NCI-H2029 (cell line): Measurements from ENCODE around the gene LRIT2.
A peak's percentile ranks its signal among the peaks of the same experiment; 100 is the strongest.

Source experiments
- DNase-seq: peaks from one replicate; lab custom pipeline; 2025; lab: John Stamatoyannopoulos, UW

LRIT2 gene, protein sequence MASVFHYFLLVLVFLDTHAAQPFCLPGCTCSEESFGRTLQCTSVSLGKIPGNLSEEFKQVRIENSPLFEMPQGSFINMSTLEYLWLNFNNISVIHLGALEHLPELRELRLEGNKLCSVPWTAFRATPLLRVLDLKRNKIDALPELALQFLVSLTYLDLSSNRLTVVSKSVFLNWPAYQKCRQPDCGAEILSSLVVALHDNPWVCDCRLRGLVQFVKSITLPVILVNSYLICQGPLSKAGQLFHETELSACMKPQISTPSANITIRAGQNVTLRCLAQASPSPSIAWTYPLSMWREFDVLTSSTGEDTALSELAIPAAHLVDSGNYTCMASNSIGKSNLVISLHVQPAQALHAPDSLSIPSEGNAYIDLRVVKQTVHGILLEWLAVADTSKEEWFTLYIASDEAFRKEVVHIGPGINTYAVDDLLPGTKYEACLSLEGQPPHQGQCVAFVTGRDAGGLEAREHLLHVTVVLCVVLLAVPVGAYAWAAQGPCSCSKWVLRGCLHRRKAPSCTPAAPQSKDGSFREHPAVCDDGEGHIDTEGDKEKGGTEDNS

DNA sequence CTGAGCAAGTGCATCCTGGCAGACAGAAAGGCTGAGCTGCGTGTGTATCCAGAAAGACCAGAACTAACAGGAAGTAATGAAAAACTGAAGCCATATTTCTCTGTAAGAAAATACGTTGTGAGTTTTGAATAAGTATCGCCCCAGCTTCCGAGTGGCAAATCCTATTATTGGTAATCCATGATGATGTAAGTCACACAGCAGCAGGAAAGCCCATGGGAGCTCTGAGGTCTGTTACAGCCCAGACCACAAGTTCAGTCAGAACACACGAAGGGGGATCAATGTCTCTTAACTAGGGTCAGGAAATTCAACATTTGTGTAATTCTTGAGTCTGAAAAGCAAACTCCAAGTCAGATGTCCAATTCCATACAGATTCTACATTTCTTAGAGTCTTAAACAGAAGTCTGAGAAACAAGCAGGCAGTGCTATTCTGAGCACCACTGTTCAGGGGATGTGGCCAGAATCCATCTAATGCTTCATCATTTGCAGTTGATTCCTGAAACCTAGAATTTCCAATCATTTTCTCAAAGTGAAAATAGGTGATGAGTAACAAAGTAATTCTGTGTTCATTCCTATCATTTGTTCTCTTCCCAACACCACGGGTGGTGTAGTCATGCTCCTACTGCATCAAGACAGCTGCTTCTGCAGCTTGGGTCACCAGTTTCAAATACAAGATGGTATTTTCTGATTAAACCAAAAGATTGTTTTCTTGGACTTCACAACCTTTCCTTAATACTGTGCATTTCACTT, at the start of gene LRIT2:
TSS of gene LRIT2 (minus strand) at position 118 of the 747 bp plus-strand sequence. CDS start at position 94, 24 bp downstream.
- no peak for DNase-seq

DNA sequence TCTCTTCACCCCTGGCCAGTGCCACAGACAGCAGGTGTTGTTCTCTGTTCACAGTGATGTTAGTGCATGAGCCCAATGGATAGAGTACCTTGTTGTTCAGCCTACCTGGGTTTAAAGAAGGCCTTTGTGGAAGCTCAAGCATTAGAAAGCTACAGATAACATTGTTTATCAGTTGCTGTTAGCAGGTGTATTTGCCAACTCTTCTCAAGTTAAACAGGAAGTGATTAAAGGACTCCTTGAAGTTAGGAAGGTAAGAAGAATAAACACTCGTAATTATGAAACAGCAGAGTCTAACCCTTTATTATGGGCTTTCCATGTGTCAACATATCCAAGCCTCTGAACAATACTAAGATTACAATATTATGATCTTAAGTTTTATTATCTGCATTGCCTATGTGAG, 45.4 kb upstream of the LRIT2 start:
- peak; percentile 84 for DNase-seq

DNA sequence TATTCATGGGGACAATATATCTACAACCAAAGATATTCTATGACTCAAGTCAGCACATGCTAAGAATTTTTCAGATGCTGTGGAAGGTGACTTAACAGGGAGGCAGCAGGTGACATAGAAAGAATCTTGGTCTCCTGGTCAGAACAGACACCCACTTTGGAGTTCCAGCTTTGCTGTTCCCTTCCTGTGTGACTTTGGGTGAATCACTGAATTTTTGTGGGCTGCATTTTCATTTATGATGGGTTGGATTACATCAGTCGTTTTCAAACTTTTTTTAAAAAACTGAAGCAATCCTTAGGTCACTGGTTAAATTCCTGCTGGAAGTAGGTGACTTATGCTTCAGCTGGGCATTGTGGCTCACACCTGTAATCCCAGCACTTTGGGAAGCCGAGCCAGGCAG, 44.4 kb upstream of the LRIT2 start:
- no peak for DNase-seq

DNA sequence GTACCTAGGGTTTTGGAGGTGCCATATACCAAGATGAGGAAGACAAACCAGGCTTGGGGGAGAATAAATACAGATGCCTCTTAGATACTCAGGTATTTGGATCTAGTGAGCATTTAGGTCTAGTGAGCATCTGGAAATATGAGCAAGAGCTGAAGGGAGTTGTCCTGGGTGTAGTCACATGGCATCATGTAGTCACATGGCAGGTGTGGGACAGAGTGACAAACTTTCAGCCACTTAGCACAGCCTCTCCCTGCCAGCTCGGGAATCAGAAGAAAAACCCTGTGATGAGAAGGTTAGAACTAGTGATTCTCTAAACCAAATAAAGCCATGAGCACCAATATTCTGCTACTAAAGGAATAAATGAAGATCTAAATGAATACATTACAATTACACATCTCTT, 43.8 kb upstream of the LRIT2 start:
- DNase-seq, result no peak

DNA sequence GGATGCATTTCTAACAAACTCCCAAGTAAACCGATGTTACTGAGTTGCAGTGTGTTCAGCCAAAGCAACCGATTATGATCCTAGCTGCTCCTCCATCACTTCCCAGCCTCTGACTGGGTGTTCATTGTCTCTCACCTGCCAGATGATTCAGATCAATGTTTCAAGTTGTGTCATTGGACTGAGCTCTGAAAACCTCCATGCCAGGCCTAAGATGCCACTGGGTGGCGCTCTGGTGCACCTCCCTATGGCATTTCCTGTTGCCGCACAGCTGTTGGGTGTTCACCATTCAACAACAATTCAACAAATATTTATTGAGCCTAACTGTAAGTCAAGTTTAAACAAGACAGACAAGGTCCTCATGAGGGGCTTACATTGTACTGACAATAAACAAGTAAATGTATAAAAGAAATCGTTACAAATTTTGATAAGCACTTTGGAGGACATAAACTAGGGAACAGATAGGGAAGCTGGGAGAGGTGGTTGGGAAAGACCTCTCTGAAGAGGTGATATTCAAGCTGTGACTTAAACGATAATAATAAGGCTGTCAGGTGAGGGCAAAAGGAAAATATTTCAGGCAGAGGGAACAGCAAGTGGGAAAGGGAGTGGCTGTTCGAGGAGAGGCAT, 42.3 kb upstream of the LRIT2 start:
- peak; percentile 47 for DNase-seq

DNA sequence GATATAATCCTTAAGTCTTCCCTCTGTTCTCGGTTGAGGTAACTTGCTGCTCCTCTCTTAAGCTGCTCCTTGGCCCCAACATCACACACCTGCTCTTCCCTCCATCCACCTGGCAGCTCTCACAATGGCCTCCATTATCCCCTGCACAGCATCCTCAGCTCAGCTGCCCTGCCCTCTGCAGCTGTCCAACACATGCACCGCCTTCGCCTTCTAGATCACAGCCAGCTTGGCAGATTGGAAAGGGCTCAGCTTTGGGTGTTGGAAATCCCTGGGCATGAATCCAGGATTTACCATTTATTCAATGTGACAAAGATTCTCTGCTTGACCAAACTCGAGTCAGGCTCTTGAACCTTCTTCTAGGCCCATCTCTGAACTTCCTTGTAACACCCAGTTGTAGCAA, 40.1 kb upstream of the LRIT2 start:
- DNase-seq, result peak; percentile 9

DNA sequence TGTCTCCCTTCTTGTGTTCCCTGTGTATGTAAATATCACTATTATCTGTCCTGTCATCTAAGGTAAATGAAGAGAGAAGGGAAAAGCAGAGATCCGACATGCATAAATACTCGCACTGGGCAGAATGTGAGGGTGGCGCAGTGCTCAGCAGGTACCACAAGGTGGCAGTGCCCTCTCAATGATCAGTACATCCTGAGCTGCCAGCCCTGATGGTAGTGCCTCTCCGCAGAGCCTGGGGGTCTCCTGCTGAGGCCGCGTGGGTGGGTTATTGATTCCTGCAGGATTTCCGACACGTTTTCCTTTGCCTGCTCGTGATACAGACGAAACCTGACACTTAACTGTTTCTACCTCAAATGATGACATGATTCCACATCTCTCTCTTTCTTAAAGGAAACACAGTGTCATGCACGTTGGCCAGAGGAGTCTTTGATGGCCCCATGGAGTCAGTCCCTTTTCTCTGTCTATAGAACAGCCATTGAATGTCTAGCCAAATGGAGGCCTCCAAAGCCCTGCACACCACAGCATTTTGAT, 39.3 kb upstream of the LRIT2 start:
- no peak for DNase-seq

DNA sequence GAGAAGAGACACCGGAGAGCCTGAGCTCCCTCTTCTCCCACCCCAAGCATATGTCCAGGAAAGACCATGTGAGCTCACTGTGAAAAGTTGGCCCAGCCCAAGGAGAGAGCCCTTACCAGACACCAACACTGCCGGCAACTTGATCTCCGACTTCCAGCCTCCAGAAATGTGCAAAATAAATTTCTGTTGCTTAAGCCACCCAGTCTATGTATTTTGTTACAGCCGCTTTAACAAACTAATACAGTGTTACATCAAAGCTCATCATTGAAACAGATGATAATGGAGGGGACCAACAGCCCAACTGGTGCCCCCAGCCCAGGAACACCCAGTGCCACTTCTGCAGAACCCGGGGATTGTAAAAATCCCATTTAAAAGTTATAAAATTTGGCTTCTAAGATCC, 38.4 kb upstream of the LRIT2 start:
- no peak for DNase-seq

DNA sequence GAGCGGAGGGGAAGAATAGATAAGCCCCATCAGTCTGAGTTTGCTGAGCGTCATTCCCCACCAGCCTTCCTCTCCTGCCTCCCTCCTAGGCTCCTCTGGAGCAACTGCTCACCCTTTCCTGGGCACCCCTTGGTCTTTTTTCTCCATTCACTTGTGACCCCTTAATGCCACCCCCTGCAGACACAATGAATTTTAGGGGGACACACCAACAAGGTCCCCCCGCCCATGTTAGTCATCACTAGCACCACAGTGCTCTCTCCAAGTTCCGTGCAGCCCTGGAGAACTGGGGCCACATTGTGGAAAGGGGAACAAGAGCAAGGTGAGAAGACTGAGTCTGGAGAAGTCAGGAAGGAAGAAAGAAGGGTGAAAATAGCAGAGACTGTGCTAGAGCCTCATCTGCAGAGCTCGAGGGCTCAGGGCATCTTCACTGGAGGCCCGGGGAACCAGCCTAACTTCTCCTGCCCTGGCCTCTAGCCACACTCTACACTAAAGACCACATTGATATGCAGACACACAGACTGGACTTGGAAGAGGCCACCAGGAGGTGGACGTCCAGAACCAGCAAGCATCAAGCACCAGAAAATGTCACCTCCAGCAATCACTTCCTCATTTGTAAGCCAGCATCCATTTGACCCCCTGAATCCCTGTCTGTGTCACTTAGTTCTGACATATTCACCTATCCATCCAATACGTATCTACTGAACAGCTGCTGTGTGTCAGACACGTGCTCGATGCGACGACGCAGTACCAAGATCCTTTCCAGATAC, 37.0 kb upstream of the LRIT2 start:
- no peak for DNase-seq

DNA sequence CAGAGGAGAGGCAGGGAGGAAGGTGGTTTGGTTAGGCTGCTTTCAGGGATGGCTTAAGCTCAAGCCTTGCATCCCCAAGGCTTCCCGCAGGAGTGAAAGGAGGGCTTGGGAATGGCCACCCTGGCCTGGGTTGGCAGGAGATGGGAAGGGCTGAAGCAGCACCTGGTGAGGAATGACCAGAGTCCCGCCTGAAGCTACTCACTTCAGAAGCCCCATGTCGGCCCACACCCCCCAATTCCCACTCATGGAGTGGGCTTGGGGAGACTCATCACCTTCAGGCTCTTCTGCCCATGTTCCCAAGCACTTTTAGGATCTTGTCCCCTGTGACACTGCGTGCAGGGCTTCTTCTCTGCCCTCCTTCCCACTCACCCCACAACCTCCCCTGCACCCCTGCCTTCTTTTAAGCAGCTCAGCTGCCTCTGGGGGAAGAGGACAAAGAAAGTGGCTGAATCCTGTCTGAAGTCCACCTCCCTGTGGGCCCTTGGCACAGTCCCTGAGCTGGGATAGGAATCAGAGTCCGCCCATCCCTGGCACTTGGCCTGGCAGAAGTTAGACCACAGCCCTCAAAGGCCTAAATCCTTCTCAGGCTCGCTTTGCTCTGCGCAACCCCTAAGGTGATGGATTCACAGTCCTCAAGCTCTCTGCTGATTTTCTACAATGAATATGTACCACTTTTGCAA, 36.0 kb upstream of the LRIT2 start:
- DNase-seq, result no peak

DNA sequence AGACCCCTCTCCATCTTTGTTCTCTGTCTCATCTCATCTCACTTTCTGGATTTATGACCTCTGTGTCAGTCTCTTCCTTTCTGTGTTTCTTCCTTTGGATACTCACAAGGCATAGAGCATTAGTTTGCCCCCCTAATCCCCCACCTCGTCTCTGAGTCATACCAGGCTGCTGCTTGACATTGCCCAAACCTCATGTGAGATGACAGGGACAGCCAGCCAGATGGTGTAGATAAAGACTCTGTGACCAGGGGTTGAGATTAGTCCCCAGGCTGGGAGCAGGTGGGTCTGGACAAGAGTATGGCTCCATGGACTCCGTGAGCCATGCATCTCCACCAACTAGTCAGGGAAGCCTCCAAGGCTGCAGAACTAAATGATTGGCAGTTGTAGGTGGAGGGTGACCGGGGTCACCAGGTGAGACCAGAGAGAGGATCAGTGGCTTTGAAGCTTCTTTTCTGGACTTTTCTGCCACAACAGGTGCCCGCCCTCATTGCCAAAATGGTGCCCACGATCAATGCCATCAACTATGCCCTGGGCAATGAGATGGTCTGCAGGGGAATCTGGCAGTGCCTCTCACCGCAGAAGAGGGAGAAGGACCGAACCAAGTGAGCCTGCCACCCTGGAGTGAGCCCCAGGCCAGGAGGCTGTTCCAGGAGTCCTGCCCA, 32.8 kb upstream of the LRIT2 start:
- DNase-seq, result no peak

DNA sequence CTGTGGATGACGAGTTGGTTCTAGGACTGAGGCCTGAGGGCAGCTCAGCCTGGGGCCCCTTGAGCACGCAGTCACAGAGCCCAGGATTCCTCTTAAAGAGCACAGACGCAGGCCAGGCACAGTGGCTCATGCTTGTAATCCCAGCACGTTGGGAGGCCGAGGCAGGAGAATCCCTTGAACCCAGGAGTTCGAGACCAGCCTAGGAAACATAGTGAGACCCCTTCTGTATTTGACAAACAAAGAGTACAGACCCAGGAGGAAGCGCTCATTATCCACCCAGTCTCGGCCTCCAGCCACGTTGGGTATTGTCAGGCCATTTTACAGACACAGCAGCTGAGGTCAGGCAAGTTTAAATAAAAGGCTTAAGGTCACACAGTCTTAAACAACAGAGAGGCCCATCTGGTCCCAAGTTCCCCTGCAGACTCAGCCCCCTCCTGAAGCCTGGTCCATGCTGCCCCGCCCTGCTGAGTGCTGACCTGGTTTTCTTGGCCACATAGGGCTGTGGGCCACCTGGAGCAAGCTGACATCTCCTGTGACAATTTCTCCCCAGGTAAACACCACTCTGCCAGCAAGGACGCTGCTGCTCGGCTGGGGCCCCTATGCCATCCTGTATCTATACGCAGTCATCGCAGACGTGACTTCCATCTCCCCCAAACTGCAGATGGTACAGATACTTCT, 32.1 kb upstream of the LRIT2 start:
- no peak for DNase-seq

DNA sequence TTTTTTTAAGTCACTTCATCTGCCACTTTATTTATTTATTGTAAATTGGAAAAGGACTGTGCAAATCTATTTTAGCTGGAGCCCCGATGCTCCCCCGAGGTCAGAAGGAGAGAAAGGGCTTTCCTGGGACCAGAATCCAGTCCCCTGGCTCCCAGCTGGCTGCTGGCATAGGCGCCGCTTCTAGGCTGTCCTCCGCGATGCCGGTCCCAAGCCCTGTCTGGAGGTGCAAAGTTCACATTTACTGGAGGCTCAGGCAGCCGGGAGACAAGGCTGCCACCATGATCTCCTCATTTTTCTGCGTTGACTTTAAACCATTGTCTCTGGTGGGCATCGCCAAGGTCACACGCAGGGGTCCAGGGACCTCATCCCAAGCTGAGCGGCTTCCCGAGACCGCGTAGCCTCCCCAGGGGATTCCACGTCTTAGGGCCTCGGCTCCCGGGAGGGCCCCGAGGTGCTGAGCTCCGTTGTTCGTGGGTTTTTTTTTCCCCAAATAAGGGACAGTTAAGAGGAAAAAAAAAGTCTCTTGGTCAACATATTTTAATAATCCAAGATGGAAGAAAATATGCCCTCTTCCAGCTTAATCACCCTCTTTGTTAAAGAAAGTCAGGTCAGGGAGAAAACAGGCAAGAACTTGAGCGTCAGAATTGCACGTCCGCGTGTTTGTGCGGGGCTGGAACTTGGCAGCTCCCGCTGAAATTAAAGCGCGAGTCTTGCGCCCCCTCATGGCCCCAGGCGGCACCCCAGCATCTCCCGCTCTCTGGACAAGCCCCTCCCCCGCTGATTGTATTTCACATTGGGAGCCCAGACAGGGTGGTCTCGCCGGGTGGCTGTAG, 31.4 kb upstream of the LRIT2 start:
- no peak for DNase-seq

DNA sequence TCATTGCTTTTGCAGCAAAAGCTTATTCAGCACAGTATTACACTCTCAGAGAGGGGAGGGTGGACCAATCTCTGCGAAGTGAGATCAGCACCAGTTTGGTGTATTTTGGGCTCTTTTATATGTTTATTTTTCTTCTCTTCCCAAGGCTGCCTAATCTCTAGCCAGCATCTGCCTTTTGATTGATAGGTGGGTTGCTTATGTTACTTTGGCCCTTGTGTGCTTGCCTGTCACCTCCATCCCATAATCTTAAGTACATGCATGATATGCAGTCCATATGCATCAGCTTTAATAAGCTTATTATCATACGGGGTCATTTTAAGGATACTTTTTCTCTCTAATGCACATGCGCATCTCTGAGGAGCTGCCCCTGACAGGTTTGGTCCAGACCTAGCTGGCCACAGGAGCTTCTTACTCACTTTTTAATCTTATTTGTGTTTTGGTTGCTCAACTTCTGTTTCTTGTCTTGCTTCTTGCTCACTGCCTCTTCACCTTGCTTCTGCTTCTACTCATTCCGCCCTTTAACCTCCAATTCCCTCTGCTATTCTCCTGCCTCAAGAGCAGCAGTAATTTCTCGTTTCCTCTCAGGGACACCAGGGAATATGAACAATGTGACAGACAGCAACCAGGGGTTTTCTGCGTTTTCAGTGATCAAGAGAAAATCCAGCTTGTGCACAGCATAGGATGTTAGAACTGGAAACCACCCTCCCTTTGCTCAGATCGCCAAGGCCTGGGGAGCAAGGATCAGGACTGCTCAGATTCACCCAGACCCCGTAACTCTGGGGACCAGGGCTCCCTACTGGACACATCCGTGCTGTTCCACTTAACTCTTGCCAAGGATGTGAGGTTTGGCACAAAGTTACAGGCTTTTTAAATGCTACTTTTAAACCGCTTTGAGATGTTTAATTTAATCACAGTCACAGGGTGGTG, 29.5 kb upstream of the LRIT2 start:
- no peak for DNase-seq

DNA sequence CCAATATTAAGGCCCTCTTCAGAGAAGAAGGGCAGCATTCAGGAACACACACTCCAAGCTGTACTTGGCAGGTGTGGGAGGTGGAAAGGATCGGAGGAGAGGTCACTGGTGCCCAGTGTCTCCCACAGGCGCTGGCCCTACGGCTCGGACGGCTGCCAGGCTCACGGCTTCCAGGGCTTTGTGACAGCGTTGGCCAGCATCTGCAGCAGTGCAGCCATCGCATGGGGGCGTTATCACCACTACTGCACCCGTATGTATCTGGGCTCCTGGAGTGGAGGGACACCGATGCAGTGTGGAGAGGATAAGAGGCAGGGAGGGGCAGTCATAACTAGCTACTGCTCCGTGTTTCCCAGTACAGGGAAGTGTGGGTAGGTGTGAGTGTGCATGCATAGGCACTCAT, 23.4 kb upstream of the LRIT2 start:
- DNase-seq, result no peak

DNA sequence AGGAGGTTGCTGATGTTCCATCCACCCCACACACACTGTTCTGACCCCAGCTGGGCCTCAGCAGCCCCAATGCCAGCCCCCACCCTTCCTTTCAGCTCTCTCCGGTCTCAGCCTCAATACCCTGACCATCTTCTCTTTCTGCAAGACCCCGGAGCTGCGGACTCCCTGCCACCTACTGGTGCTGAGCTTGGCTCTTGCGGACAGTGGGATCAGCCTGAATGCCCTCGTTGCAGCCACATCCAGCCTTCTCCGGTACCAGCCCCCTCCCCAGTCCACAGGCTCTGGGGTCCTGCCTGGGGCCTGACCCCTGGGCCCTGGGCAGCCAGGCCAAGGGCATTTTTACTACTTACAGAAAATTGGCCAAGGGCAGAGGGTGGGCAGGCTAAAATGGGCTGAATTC, 22.2 kb upstream of the LRIT2 start:
- no peak for DNase-seq

DNA sequence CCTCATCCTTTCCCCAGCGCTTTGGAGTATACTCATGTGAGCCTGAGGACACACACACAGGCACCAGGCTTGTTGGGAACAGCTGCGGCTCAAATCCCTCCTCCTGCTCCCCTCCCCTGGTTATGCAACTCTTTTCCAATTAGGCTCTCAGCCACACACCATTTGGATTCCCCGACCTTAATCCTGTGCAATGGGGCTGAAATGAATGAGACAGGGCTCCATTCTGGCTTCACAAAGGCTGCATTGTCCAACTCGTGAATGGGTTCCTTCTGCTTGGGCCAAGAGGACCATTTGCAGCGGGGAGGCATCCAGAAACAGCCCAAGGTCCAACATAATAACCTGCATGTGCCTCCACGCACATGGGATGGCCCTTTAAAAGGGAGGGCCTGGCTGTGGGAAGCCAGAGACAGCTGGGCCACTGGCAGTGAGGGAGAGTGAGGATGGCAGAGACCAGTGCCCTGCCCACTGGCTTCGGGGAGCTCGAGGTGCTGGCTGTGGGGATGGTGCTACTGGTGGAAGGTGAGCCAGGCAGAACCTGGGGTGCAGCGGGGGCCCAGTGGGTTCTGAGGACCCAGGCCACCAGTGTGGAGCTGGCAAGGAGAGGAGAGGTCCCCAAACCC, 19.4 kb upstream of the LRIT2 start, which contains the start of gene RGR:
TSS of gene RGR (plus strand) at position 403 of the 620 bp plus-strand sequence. CDS start at position 441, 38 bp downstream.
- no peak for DNase-seq
